ENCODE results near the gene ASB6. TPM values are rescaled to one million over a fixed set of nuclear protein-coding genes. Genes with fewer than 3 reads are reported as not detected.

Gene ASB6
- total RNA-seq, 2 experiments from 2014 or later: 19.0 to 21.4 TPM

DNA sequence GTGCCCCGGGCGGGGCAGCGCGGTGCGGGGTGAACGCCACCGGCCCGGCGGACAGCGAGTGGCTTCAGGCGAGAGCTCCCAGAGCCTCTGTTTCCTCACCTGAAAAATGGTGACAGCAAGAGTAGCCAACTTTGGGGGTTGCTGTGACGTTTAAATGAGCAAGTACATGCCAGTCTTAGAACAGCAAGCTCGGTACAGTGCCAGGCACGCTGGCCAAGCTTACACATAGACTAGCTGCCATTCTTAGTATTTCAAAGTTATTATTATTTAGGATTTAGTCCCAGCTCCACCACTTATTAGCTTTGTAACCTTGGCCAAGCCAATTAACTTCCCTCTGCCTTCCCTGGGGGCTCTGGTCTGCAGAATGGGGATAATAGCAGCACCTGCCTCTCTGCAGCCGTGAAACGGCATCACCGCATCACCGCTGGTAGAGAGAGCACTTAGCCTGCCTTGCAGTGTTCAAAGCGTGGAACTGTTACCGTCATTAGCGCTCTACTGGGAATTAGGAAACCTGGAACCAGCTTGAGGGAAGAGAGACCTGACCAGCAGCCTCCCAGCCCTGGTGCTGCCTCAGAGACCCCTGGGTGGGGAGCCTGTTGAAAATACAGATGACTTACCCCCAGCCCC lies 21.2 kb downstream of the ASB6 start, which contains the start of gene C9orf50:
C9orf50 (minus strand) TSS at position 433 of the 627 bp plus-strand sequence. CDS start 527 bp downstream, outside the sequence.
- intact Hi-C loops (cut with micrococcal nuclease; ENCODE audit: unreplicated experiment): no loop called here
- no peaks in the 10 kb centered on the region for H4K20me1 ChIP-seq (ENCODE audit: insufficient read depth, low read length)
- ChIA-PET CTCF (ENCODE audit: unreplicated experiment) (interaction anchor here (0.6 kb wide), 1 partner anchor 160 kb away, joined by 4 read pairs; no protein-coding TSS in a partner anchor), POLR2A (no interaction called here)
- no peaks in the 10 kb centered on the region for H3K36me3 ChIP-seq (ENCODE audit: insufficient read depth, low read length)
- peaks cover 19% of the 10 kb centered on the region for H3K4me1 ChIP-seq (ENCODE audit: insufficient read depth, low read length, poor library complexity, severe bottlenecking)
- no TSS peak for BruUV-seq (replicated peaks)
- no peak within 1 kb of the TSS for H3K27ac ChIP-seq (ENCODE audit: low read depth, low read length, poor library complexity, severe bottlenecking)
- DNase-seq (ENCODE audit: low spot score): no peak
- H3K4me2 ChIP-seq (ENCODE audit: low read length): no peak within 1 kb of the TSS
- no peaks in the 10 kb centered on the region for H3K9me3 ChIP-seq (ENCODE audit: low read length)
- no peaks in the 10 kb centered on the region for H3K9me2 ChIP-seq (ENCODE audit: insufficient read depth, low read length)
- H3K4me3 ChIP-seq (ENCODE audit: low read depth, low read length, poor library complexity, severe bottlenecking): no peak within 1 kb of the TSS
- no peaks in the 10 kb centered on the region for H3K79me2 ChIP-seq (ENCODE audit: insufficient read depth, low read depth, low read length)
- TF ChIP-seq CTCF (conservative IDR thresholded peaks at IDR 0.05; ENCODE audit: low read length) (no peak), EZH2phosphoT487 (IDR thresholded peaks at IDR 0.05; ENCODE audit: borderline replicate concordance, low read depth, low read length) (no peak)
- no peak within 1 kb of the TSS for H2AFZ ChIP-seq (ENCODE audit: low read length)

- H4K20me1 ChIP-seq (ENCODE audit: insufficient read depth, low read length): no peaks in the 10 kb centered on the region
- intact Hi-C loops (cut with micrococcal nuclease; ENCODE audit: unreplicated experiment): no loop called here
- peaks cover 13% of the 10 kb centered on the region for H3K4me1 ChIP-seq (ENCODE audit: insufficient read depth, low read length, poor library complexity, severe bottlenecking)
- no peaks in the 10 kb centered on the region for H3K9me3 ChIP-seq (ENCODE audit: low read length)
- DNase-seq (ENCODE audit: low spot score): no peak
- BruUV-seq (replicated peaks): no TSS peak
- TF ChIP-seq CTCF (conservative IDR thresholded peaks at IDR 0.05; ENCODE audit: low read length) (no peak), EZH2phosphoT487 (IDR thresholded peaks at IDR 0.05; ENCODE audit: borderline replicate concordance, low read depth, low read length) (no peak)
- H3K9me2 ChIP-seq (ENCODE audit: insufficient read depth, low read length): no peaks in the 10 kb centered on the region
- H3K79me2 ChIP-seq (ENCODE audit: insufficient read depth, low read depth, low read length): no peaks in the 10 kb centered on the region
- no peaks in the 10 kb centered on the region for H3K36me3 ChIP-seq (ENCODE audit: insufficient read depth, low read length)
- POLR2A ChIA-PET: no interaction called here
- CTCF ChIA-PET (ENCODE audit: unreplicated experiment): no interaction called here
- H3K4me3 ChIP-seq (ENCODE audit: low read depth, low read length, poor library complexity, severe bottlenecking): no peak overlapping the region
- H2AFZ ChIP-seq (ENCODE audit: low read length): no peak overlapping the region
- H3K4me2 ChIP-seq (ENCODE audit: low read length): no peak overlapping the region
- H3K27ac ChIP-seq (ENCODE audit: low read depth, low read length, poor library complexity, severe bottlenecking): no peak overlapping the region
Observed at GRCh38 chr9:129619787-129620668, 21.9 kb downstream of the ASB6 start.
